ENCODE measurements around the gene ME3.

The ME3 gene

GRCh38 chr11:86672007-86672621 lies at the start of gene ME3:
ME3 (minus strand) TSS chr11:86672616.
- peak; percentile 17 for DNase-seq

GRCh38 chr11:86722006-86722405 lies 49.6 kb upstream of the ME3 start:
- no peak for DNase-seq

GRCh38 chr11:86720546-86720945 lies 48.1 kb upstream of the ME3 start:
- DNase-seq: no peak

GRCh38 chr11:86719781-86720463 lies 47.5 kb upstream of the ME3 start:
- DNase-seq: no peak

- no peak for DNase-seq
Observed at GRCh38 chr11:86718999-86719398, 46.6 kb upstream of the ME3 start.

GRCh38 chr11:86718521-86718920 lies 46.1 kb upstream of the ME3 start:
- DNase-seq: no peak

GRCh38 chr11:86717817-86718501 lies 45.5 kb upstream of the ME3 start:
- DNase-seq: no peak

- DNase-seq: no peak
Observed at GRCh38 chr11:86715611-86716010, 43.2 kb upstream of the ME3 start.

- DNase-seq: no peak
Observed at GRCh38 chr11:86713552-86713951, 41.1 kb upstream of the ME3 start.

GRCh38 chr11:86710936-86711335 lies 38.5 kb upstream of the ME3 start:
- no peak for DNase-seq

GRCh38 chr11:86708669-86709068 lies 36.3 kb upstream of the ME3 start:
- no peak for DNase-seq

GRCh38 chr11:86706338-86707131 lies 34.1 kb upstream of the ME3 start:
- DNase-seq: no peak

GRCh38 chr11:86704710-86705109 lies 32.3 kb upstream of the ME3 start:
- DNase-seq: no peak

GRCh38 chr11:86703987-86704386 lies 31.6 kb upstream of the ME3 start:
- DNase-seq: no peak

GRCh38 chr11:86702220-86702983 lies 30.0 kb upstream of the ME3 start:
- DNase-seq: no peak

- no peak for DNase-seq
Observed at GRCh38 chr11:86699040-86699791, 26.8 kb upstream of the ME3 start.

- DNase-seq: no peak
Observed at GRCh38 chr11:86698639-86699038, 26.2 kb upstream of the ME3 start.

GRCh38 chr11:86696451-86696850 lies 24.0 kb upstream of the ME3 start:
- no peak for DNase-seq

GRCh38 chr11:86696004-86696403 lies 23.6 kb upstream of the ME3 start:
- DNase-seq: no peak

- DNase-seq: no peak
Observed at GRCh38 chr11:86695373-86695772, 23.0 kb upstream of the ME3 start.

GRCh38 chr11:86693518-86693917 lies 21.1 kb upstream of the ME3 start:
- no peak for DNase-seq

GRCh38 chr11:86692746-86693145 lies 20.3 kb upstream of the ME3 start:
- DNase-seq: no peak
